ENCODE results near the gene ADAM12. TPM values are rescaled to one million over a fixed set of nuclear protein-coding genes. Genes with fewer than 3 reads are reported as not detected.

ADAM12 gene
- total RNA-seq, 2 donors from 2014 or later, result under 0.01 to 0.52 TPM

- H3K9me3 ChIP-seq, result no peaks in the 10 kb centered on the region
- no peaks in the 10 kb centered on the region for H3K36me3 ChIP-seq (replicated peaks in 1 of 2; ENCODE audit: insufficient read depth in 1 of 2, low read depth in 2 of 2)
- no peaks in the 10 kb centered on the region for H3K27me3 ChIP-seq
- intact Hi-C loops (cut with DNase I), result no loop called here
- H3K4me3 ChIP-seq, result no peak overlapping the region
- no peaks in the 10 kb centered on the region for H3K4me1 ChIP-seq
- 65 to 78% methylated on average over 3 of the region's 3 CpGs for WGBS, 2 donors
- no peak overlapping the region for H3K27ac ChIP-seq
- DNase-seq, result no peak
- no peak for TF ChIP-seq POLR2A (IDR thresholded peaks at IDR 0.05)
- TF ChIP-seq, protein P1, sequence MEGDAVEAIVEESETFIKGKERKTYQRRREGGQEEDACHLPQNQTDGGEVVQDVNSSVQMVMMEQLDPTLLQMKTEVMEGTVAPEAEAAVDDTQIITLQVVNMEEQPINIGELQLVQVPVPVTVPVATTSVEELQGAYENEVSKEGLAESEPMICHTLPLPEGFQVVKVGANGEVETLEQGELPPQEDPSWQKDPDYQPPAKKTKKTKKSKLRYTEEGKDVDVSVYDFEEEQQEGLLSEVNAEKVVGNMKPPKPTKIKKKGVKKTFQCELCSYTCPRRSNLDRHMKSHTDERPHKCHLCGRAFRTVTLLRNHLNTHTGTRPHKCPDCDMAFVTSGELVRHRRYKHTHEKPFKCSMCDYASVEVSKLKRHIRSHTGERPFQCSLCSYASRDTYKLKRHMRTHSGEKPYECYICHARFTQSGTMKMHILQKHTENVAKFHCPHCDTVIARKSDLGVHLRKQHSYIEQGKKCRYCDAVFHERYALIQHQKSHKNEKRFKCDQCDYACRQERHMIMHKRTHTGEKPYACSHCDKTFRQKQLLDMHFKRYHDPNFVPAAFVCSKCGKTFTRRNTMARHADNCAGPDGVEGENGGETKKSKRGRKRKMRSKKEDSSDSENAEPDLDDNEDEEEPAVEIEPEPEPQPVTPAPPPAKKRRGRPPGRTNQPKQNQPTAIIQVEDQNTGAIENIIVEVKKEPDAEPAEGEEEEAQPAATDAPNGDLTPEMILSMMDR (IDR thresholded peaks at IDR 0.05), result no peak
- ATAC-seq, result no peak
These were observed 70.5 kb downstream of the ADAM12 start for GRCh38 chr10:126317751-126318150.

DNA sequence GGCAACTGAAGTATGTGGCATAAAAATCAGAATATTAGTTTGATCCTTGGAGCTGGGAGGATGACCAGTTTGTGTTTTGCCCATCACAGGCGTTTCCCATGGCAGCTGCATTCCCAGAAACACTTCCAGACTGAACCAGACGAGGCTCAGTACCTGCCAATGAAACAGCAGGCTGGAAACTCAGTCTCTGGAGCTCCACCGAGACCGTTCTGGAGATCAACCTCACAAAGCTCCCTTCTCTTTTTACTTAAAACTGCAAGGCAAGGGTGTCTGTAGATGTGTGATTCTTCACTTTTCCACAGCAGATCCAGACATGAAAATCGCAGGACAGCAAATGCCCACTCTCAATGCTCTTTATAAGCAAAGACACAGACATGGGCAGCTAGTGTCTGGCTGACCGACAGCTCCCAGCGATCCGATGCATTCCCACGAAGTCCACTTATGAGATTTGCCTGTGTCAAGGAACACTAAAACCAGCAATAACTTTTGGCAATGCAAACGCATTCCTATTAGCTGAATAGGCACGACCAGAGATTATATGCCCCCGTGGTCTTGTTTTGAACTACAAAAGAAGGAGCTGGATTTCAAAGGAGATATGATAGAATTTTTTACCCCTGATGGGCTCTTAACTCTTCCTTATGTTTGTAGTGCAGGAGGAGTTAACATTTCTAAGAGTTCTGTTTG, 72.6 kb downstream of the ADAM12 start:
- no peak overlapping the region for H3K27ac ChIP-seq
- DNase-seq (no peak), ATAC-seq (no peak)
- intact Hi-C loops (cut with DNase I), result no loop called here
- no peaks in the 10 kb centered on the region for H3K4me1 ChIP-seq
- no peaks in the 10 kb centered on the region for H3K36me3 ChIP-seq (replicated peaks in 1 of 2; ENCODE audit: insufficient read depth in 1 of 2, low read depth in 2 of 2)
- H3K27me3 ChIP-seq, result no peaks in the 10 kb centered on the region
- no peaks in the 10 kb centered on the region for H3K9me3 ChIP-seq
- H3K4me3 ChIP-seq, result no peak overlapping the region
- TF ChIP-seq POLR2A (IDR thresholded peaks at IDR 0.05), result no peak
- TF ChIP-seq, protein P1 (IDR thresholded peaks at IDR 0.05), result no peak
- WGBS, 2 donors, result 56 to 63% methylated on average over 12 of the region's 12 CpGs

DNA sequence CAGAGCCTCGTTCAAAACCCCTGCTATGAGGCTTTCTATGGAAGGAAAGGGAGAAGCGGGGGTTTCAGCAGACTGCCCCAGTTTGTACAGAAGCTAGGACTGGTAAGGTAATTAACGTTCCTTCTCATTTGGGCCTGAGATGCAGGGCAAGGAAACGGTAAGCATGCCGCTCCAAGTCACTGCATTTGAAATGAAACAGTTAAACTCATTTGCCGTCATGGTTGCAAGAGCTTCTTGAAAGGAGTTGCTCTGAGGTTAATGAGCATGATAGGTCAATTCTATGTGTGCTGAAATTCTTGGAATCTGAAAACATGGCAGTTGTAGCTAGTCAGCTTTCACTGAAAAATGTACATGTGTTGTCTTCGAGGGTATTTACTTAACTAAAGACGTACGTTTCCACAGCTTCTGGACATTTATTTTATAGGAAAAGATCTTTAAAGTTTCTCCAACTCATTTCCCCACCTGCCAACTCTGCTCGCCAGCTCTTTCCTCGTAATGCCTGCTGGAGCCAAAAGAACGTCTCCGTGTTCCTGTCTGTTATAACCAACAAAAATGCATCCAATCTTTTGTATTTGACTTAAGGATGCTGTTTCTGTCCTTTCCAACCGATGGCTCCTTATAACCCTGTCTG, 73.3 kb downstream of the ADAM12 start:
- H3K4me3 ChIP-seq, result no peak overlapping the region
- 67 to 71% methylated on average over 14 of the region's 14 CpGs for WGBS, 2 donors
- no peak overlapping the region for H3K27ac ChIP-seq
- intact Hi-C loops (cut with DNase I), result no loop called here
- no peaks in the 10 kb centered on the region for H3K9me3 ChIP-seq
- TF ChIP-seq POLR2A (IDR thresholded peaks at IDR 0.05), result no peak
- TF ChIP-seq, protein P1 (IDR thresholded peaks at IDR 0.05), result no peak
- ATAC-seq (no peak), DNase-seq (no peak)
- no peaks in the 10 kb centered on the region for H3K4me1 ChIP-seq
- no peaks in the 10 kb centered on the region for H3K27me3 ChIP-seq
- H3K36me3 ChIP-seq (replicated peaks in 1 of 2; ENCODE audit: insufficient read depth in 1 of 2, low read depth in 2 of 2), result no peaks in the 10 kb centered on the region

DNA sequence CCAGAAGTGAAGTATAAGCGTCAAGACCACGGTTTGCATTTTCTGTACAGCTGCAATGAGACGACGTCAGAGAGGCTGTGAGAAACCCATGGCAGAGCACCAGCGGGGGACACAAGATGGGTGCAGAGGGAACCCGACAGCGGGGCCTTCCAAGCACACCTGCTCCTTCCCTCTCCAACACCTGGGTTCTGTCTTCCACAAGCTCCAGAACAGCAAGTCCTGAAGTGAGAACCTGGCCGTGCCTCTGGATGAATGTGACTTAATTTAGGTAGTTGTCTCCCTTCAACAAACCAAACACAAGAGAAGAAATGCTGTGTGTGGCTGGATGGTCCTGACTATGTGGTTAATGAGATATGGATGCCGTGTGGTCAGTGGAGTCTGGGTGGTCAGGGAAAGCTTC, 76.1 kb downstream of the ADAM12 start:
- 73 to 81% methylated on average over 9 of the region's 9 CpGs for WGBS, 2 donors
- no peak overlapping the region for H3K4me3 ChIP-seq
- H3K36me3 ChIP-seq (replicated peaks in 1 of 2; ENCODE audit: insufficient read depth in 1 of 2, low read depth in 2 of 2), result no peaks in the 10 kb centered on the region
- H3K27ac ChIP-seq, result no peak overlapping the region
- TF ChIP-seq POLR2A (IDR thresholded peaks at IDR 0.05), result no peak
- TF ChIP-seq, protein P1 (IDR thresholded peaks at IDR 0.05), result no peak
- no peaks in the 10 kb centered on the region for H3K9me3 ChIP-seq
- H3K27me3 ChIP-seq, result no peaks in the 10 kb centered on the region
- DNase-seq, result no peak
- no peaks in the 10 kb centered on the region for H3K4me1 ChIP-seq
- intact Hi-C loops (cut with DNase I), result no loop called here
- no peak for ATAC-seq
